Stimulated activated CD4-positive, alpha-beta T cell treated with anti-CD3 and anti-CD28 coated beads, Interleukin-4, amount 100 ng/mL, for 24 hours (primary cell): ENCODE data around the gene ASB2.

ENCODE experiments used
- DNase-seq: peaks from one replicate; pipeline ENCODE4 v3.0.0-alpha.2; 2020

The ASB2 gene

DNA sequence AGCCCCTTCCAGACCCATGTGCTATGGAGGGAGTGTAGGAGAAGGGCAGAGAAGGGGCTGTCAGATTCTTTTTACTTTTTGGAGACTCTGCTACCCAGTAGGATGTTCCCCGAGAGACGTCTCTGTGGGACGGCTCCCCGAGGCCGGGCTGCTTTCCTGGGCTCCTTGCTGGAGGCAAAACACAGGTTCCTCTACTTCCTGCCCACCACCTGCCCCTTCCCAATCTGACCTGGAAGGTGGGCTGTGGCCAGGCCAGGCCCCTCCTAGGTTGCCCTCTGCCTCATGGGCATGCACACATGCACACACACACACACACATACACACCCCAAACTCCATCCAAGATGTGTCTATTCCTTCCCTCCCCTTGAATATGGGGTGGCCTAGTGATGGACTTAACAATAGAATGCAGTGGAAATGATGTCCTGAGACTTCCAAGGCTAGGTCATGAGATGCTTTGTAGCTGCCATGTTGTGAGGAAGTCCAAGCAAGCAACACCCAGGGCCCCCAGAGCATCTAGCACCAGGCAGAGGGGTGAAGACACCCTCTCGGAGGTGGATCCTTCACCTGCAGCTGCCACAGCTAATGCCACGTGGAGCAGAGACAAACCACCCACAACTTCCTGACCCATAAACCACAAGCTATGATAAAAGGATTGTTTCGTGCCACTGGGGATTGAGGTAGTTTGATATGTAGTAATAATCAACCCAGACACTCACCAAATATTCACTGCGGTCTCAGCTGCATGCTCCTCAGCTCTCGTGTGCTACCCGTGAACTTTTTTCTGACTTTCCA is 1.6 kb upstream of the ASB2 start:
- peak; percentile 86 for DNase-seq

DNA sequence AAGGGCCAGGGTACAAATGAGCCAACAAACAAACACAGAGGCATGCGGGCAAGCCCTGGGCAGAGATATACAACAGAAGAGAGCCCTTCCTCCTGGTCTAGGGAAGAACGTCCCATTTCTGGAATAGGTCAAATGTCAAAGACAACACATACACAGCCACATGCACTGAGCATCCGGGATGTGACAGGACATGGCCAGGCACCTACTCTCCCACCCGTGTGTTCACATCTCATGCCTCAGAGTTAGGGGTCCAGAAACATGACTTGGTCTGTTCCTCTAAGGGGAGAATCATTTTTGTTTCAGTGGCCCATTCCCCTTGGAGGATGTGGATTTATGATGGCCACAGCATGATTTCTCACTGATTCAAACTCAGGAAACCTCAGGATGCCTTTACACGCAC is 801 bp upstream of the ASB2 start:
- no peak for DNase-seq

DNA sequence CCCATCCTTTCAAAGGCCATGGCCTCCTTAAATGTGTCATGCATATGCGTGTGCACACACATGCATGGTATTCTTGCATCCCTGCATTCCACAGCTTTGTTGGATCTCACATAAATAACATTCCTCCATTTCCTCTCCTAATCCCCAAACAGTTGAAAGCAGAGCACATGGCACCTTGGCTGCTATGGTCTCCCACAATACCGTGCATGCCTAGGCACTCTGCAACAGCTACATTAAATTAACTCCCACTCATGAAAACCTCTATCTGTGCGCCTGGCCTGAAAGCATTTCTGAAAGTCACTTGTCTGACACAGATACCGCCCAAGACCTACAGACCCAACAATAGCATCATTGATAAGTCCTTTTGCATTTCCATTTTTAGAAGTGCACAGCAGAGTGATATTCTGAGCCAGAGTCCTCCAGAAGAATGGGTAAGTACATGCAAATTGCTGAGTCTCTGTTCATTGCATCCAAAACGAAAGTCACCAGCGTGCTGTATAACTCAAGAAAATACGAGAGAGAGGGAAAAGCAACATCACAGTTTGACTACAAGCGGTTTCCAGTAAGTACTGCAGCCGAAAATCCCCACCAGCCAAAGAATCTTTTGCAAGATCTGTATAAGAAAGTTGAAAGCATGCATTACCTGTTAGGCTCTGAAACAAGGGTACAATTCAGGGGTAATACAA is 436 bp downstream of the ASB2 start:
- peak; percentile 64 for DNase-seq

DNA sequence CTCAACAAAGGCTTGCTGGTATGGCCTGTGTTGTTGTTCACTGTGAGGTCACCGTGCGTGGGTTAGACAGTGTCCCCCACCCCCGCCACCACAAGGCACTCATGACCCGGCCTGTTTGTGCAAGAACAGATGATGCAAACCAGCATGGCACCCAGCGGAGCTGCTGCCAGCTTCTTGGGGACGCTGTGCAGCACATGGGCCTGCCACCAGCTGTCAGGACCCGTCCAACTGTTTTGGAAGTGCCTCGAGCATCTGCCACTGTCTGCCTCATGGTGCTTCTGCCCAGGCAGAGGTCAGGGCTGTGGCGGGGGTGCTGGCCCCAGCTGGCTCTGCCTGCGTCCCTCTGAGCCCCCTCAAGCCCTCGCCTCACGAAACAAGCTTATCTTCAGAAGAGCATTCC is 1.5 kb downstream of the ASB2 start:
- no peak for DNase-seq

DNA sequence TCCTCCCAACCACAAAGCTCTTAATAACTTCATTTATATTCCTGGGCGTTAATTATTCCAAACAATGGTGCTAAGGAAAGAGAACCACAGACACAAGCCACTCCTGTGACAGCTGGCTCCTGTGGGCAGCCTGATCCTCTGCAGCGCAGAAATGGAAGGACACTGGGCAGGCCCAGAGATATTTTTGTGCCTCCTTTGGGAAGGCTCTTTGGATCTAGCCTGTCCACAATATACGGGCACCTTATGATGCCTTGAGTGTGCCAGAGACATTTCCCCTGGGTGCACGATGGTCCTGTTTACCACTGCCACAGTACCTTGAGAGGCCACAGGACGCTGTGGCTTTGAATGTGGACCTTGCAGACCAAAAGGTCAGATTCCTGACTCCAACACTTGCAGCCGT is 2.1 kb downstream of the ASB2 start:
- DNase-seq: no peak

DNA sequence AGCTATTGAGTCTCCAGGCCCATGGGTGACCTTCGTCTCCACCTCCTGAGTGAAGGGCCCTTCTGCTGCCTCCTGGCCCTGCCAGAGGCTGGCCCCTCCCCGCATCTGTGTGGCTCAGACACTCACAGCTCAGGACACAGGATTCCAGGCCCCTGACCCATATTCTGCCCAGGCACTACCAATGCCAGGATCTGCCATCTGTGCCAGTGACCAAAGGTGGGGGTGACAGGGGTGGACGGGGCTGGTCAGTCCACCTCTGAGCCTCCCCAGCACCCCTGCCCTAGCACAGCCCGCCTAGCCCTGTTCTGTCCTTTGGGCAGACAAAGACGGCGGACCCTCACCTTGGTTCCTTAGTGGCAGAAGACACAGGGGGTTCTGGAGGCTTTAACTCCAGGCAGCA is 2.8 kb downstream of the ASB2 start:
- no peak for DNase-seq

DNA sequence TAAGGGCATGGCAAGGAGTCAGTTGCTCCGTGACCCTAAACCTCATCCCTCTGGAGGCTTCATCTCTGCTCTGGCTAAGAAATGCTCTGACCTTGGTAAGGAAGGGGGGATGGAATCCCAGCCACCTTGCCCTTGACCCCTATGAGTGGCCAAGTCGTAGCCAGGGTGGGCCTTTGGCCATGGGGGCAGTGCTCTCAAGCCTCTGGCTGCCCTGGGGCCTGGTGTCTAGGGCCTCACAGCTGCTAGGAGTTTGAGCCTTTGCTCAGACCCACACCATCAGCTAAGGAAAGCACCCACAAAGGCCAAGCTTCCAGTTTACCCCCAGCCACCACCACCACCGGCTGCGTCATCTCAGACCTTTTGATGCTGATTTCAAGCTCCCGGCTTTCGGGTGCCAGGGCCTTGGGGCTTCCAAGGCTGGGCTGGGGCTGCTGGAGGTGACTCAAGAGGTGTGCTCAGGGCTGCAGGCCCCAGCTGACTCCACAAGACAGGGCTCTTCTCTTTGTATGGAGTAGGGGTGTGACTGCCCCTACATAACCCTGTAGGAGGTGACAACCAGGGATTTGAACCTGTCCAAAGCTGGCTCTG is 3.7 kb downstream of the ASB2 start:
- no peak for DNase-seq

- no peak for DNase-seq
These were observed 4.7 kb downstream of the ASB2 start for GRCh38 chr14:93971635-93972027.

- DNase-seq: peak; percentile 72
These were observed 5.3 kb downstream of the ASB2 start for GRCh38 chr14:93970965-93971634.

DNA sequence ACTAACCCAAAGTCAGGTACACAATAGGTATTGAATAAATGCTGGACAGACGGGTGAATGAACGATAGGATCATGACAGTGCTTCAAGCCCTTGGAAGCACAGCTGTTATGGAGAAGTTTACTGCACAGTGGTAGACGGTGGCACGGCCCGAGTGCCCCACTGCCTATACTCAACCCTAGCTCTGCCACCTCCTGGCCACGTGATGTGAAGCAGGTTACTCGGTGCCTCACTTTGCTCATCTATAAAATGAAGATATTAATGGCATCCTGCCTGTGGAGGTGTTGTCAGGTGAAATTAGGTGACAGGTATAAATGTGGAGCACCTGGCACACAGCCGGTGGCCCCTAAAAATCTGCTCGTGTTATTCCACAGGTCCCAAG is 5.8 kb downstream of the ASB2 start:
- peak; percentile 76 for DNase-seq

DNA sequence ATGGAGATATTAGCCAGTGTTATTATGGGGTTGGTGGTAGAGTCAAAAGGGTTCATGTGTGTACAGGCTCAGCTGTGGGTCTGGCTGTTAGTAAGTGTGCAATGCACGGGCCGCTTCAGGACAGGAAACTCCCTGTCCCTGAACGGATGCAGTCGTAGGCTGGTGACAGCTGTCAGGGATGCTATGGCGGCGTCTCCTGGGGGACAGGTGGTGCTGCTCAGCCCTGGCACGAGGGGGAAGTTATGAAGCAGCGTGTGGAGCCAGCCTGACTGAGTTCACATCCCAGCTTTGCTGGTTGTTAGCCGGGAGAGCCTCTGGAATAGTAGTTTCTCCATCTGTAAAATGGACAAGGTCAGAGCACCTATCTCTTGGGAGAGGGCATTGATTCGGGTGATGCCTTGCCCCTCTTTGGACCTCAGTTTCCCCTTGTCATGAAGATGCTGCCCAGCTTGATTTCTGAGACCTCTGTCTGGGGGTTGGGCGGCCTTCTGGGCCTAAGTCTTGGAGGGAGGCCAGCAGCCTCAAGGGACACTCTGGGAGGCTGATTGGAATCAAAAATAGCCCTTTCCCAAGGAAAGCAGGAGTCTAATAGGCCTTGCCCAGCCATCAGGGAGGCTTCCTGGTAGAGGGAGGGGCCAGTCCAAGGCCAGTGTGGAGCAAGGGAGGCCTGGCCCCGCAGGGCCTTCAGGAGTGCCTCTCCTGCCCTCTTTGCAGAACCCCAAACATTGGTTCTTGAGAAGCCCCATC is 7.1 kb downstream of the ASB2 start:
- DNase-seq: no peak

GRCh38 chr14:93967637-93968250 is 8.6 kb downstream of the ASB2 start:
- no peak for DNase-seq

DNA sequence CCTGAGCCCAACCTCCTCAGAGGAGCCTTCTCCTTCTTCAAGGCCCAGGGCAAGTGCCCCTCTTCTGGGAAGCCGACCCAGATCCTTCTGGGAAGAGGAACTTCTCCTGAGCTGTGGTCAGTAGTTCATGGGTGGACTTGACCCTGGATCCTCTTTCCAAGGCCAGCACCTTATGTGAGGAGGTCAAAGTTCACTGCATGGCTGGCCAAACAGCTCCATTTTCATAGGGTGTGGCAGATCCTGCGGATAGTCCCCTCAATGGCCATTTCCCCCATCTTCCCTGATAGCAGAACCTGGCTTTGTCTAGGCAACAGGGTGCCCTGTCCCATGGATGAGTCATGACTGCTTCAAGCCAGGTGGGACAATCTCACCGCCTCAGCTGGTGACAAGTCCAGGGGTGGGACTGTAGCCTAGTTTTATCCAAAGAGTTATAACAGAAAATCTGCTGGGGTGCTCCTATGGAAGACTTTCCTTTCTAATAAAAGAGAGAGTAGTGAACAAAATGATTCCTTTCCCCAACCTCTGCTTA is 10.4 kb downstream of the ASB2 start:
- no peak for DNase-seq

DNA sequence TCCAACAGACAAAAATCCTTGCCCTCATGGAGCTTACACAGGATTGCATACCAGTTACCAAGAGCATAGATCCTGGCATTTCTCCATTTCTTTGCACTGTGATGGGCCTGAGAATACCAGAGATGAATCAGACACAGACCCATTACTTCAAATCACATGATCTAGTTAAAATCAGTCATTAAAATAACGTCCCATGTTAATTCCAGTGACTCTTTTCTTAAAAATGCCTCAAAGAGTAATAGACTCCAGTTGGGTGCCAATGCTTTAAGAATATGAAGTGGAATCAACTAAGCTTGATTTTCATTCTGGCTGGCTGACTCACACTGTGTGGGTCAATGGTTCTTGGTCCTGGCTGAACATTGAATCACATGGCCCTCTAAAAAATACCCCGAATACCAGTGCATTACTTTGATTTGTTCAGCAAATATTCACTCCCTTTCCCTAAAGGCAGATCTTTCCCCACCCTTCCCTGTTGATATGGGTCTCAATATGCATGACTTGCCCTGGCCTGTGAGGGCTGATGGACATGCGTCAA is 11.0 kb downstream of the ASB2 start:
- DNase-seq: no peak

DNA sequence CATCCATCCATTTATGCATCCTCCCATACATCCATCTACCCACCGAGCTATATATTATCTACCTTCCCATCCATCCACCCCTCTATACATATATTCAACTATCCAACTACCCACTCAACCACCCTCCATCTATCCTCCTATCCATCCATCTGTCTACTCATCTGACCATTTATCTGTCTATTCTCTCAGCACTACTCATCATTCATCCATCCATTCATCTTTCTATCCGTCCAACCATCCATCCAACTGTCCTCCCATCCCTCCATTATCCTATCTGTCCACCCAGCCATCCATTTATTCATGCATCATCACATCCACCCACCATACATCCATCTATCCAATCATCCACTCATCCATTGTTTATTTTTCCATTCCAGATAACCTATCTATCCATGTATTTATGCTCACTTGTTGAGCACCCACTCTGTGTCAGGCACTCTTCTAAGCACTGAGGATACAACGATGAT is 11.5 kb downstream of the ASB2 start:
- no peak for DNase-seq

DNA sequence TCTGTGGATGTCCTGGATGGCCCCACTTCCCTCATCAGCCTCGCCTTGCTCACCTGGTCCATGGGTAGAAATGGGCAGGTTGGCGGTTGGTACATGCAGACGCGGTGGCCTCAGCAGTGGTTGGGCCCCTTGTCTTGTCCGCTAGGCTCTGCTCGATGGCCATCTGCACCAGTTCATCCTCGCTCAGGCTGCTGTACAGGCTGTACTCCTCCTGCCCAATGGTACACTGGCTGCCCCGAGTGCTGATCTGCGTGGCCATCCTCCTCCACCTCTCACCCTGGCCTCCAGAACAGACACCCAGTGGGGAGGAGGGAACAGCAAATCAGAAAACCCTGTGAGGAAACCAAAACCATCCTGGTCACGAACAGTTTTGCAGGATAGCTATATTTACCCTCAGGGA is 12.1 kb downstream of the ASB2 start:
- DNase-seq: no peak

- no peak for DNase-seq
These were observed 12.7 kb downstream of the ASB2 start for GRCh38 chr14:93963692-93964091.

DNA sequence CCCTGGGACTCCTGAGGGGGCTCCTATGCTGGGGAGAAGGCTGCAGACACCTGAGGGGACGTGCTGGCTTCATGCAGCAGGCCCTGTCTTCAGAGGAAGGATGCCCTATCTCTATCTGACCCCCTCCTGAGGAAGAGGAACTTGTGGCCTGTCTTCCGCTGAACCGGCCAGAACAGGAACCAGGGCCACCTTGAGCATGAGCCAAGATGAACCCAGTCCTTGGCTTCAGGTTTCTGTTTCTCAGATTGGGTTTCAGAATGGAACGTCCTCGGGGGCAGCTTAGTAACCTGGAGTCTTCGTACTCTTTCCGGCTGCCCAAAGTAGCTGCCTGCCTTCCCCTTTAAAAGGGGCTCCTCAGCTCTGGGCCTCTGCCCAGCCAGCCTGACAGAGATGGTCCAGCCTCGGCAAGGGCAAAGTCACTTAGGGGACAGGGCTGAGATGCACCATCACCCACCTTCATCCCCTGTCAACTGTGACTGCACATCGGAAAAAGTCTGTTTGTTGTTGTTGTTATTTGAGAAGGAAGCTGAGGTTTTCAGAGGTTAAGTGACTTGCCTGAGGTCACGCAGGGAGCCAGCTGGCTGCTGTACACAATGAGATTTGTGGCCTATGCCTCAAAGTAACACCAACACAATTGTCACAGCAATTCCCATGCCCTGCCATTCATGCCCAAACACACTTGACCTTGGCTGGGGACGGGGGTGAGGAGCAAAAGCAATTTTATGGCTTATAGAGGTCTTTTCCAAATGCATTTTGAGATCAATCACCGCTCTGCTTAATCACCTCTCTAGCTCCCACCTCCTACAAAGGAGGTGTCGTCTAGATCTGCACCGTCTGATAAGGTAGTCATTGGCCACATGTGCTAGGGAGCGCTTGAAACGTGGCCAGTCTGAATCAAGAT is 13.4 kb downstream of the ASB2 start:
- DNase-seq: peak; percentile 52

DNA sequence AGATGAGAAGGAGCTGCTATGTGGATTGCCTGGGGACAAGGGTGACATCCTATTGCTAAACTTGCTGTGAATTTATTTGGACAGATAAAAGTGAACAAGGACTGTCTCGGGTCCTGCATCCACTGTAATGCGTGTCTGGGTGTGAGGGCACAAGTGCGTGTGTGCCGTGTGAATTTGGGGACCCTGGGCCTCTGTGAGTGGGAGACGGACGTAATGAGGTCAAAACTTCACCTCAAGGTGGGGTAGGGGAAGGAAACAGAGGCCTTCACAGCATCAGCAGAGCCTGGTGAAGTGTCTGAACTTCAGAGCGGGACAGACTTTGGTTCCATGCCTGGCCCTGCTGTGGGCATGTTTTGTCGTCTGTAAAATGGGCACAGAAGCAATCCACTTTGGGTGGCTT is 14.8 kb downstream of the ASB2 start:
- no peak for DNase-seq

- no peak for DNase-seq
These were observed 15.5 kb downstream of the ASB2 start for GRCh38 chr14:93960774-93961438.
